AG09309 (cell line): ENCODE data around the gene KCNH4.

Experiments
- DNase-seq: peaks from one replicate; pipeline ENCODE4 v3.0.0-alpha.2; 2010; ENCODE audit warnings: low read depth
- H3K4me3 ChIP-seq: 2 replicates; pipeline ENCODE4 v1.5.1; 2011; ENCODE audit warnings: mild to moderate bottlenecking, low read depth, low read length, moderate library complexity; ENCODE audit not compliant: control insufficient read depth
- CTCF ChIP-seq: IDR thresholded peaks from 2 replicates; pipeline ENCODE4 v1.5.1; 2011; ENCODE audit warnings: mild to moderate bottlenecking, low read depth, low read length, inconsistent platforms; ENCODE audit not compliant: insufficient read depth, control insufficient read depth; ENCODE audit errors: missing control alignments

The KCNH4 gene

GRCh38 chr17:42201458-42201772 is 20.5 kb upstream of the KCNH4 start:
- no peak for TF ChIP-seq CTCF
- no peak overlapping the region for H3K4me3 ChIP-seq
- DNase-seq, result no peak

GRCh38 chr17:42200706-42201457 is 19.9 kb upstream of the KCNH4 start:
- DNase-seq, result no peak
- H3K4me3 ChIP-seq, result no peak overlapping the region
- TF ChIP-seq CTCF, result no peak

- no peak overlapping the region for H3K4me3 ChIP-seq
- no peak for DNase-seq
- TF ChIP-seq CTCF, result no peak
These were observed 18.6 kb upstream of the KCNH4 start for GRCh38 chr17:42199416-42200011.

GRCh38 chr17:42198897-42199296 is 18.0 kb upstream of the KCNH4 start:
- H3K4me3 ChIP-seq, result no peak overlapping the region
- no peak for DNase-seq
- TF ChIP-seq CTCF, result no peak

GRCh38 chr17:42197564-42198156 is 16.7 kb upstream of the KCNH4 start:
- no peak overlapping the region for H3K4me3 ChIP-seq
- no peak for TF ChIP-seq CTCF
- no peak for DNase-seq

- TF ChIP-seq CTCF, result no peak
- H3K4me3 ChIP-seq, result peak within 1 kb of the TSS; percentile 68
- no peak for DNase-seq
These were observed 13.3 kb upstream of the KCNH4 start, which contains the start of gene GHDC for GRCh38 chr17:42193969-42194899. Gene GHDC, minus strand, starts transcription at chr17:42194494. Its CDS starts 913 bp downstream, at chr17:42193581.
